SW 1271 (cell line): ENCODE measurements around the gene STMND1.

Experiments used
- DNase-seq, 2 experiments: peaks; one replicate each; lab custom pipeline; 2025; lab: John Stamatoyannopoulos, UW

The STMND1 gene

GRCh38 chr6:17161076-17161475 lies 59.2 kb downstream of the STMND1 start:
- DNase-seq = no peak

GRCh38 chr6:17165383-17165782 lies 63.5 kb downstream of the STMND1 start:
- DNase-seq = no peak

GRCh38 chr6:17167327-17167979 lies 65.6 kb downstream of the STMND1 start:
- DNase-seq = peak in 1 of 2 experiments; percentile 15

- no peak for DNase-seq
Observed at GRCh38 chr6:17169291-17169690, 67.4 kb downstream of the STMND1 start.

- no peak for DNase-seq
Observed at GRCh38 chr6:17169711-17170110, 67.9 kb downstream of the STMND1 start.

DNA sequence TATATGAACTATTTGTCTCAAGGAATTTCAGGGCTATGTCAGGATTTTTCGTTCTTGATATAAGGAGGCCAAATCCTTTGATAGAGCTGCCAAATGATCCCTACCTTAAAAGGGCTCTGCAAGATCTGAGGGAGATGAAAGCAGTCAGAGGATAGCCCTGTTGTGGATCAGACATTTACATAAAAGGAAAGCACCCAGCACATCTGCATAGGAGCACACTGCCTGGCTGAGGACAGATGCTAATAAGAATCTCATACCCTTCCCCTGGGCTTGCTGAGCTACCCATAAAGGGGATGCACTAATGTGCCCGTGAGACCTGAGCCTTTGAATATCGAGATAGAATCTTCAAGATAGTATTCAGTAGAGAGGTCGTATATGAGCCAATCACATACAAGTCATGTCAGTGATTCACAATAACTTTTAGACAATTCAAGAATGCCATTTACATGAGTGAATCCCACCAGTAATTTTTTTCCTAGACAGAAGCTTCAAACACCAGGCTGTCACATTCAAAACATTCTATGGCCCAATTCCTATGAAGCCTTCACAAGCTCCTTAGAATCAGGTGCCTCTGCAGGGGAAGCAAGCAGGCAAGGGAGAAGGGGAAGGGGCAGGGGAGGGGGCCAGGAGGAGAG lies 71.1 kb downstream of the STMND1 start:
- DNase-seq = no peak

DNA sequence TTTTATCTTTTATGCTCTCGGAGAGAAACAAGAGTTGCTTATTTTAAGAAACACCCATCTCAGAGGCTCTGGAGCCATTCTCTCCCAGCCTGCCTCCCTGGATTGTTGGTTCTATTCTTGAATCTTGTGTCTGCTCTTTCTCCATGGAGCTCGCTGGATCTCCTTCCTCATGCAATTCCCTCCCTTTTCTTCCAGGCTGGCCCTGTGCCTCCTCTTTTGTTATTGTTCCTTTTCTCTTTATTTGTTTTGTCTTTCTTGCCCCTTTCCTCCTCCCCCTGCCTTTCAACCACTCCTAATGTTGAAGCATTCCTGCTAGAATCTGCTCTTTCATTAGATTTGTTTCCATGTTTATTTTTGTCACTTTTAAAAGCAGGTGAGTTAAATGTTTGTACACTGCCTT lies 76.5 kb downstream of the STMND1 start:
- no peak for DNase-seq

- peak in 1 of 2 experiments; percentile 16 for DNase-seq
Observed at GRCh38 chr6:17178754-17179529, 77.1 kb downstream of the STMND1 start.

DNA sequence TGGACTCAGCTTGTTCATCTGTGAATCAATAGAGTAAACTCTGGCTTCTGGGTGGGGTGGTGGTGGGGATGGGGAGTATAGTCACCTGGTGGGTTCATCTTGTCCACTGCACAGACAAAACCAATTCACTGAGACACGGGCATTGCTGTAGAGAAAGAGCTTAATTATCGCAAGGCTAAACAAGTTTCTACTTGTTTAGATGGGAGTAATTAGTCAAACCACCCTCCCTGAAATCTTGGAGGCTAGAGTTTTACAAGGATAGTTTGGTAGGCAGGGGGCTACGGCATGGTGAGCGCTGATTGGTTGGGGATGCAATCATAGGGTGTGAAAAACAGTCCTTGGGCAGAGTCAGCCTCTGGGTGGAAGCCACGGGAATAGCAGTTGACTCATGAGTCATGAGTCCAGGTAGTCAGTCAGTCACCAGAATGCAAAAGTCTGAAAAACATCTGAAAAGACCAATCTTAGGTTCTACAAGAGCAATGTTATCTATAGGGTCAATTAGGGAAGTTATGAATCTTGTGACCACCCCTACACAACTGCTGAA lies 77.8 kb downstream of the STMND1 start:
- DNase-seq = no peak
